ENCODE results near the gene HOXA5. TPM values are rescaled to one million over a fixed set of nuclear protein-coding genes. Genes with fewer than 3 reads are reported as not detected.

The HOXA5 gene
- total RNA-seq, 4 donors from 2014 or later: 10.7 to 61.0 (median 18.9) TPM

DNA sequence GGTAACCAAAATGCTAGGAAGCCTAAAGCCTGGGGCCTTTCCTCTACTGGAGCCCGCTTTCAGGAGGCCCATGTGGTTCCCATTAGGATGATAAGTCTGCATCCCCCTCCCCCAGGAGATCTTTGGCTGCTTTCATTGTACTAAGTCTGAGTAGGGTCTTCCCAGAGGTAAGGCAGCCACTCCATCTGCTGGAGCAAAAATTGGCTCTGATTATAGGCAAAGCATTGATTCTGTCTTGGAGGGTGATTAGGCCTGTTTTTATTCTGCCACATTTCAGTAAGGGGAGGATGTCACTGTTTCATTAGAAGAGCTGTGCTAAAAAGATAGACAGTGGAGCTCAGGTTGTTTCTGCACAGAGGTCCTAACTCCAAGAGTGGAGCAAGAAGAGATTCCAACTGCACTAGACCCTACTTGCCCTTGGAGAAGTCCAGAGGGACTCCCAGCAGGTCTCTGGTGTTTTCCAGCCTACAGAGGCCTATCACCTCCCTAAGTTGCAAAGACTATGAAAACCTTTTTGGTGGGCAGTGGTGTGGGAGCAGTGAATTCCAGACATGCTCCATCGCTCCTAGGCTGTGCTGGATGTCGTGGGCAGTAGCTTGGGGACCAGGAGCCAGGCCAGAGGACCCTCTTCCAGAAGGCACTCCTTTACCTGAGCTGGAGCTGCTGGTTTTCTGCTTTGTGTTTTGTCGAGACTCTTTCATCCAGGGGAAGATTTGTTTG lies 33.9 kb downstream of the HOXA5 start:
- Histone ChIP-seq H3K4me3 (no peak overlapping the region), H3K27ac (peak overlapping the region in 1 of 2 donors; percentile 72), H3K27me3 (no peaks in the 10 kb centered on the region), H3K36me3 (no peaks in the 10 kb centered on the region), H3K9me3 (no peaks in the 10 kb centered on the region), H3K4me1 (peaks cover 11 to 12% of the 10 kb centered on the region in 2 donors)
- intact Hi-C loops (cut with DNase I; ENCODE audit: low total_unique reads): no loop called here
- DNase-seq: no peak
- TF ChIP-seq POLR2A (IDR thresholded peaks at IDR 0.05) (no peak), CTCF (IDR thresholded peaks at IDR 0.05) (no peak)

- Histone ChIP-seq H3K9me3 (no peaks in the 10 kb centered on the region), H3K4me1 (peaks cover 7 to 12% of the 10 kb centered on the region in 2 donors), H3K36me3 (no peaks in the 10 kb centered on the region), H3K4me3 (no peak overlapping the region), H3K27ac (peak overlapping the region; percentile 49 to 72), H3K27me3 (no peaks in the 10 kb centered on the region)
- peak; percentile 18 to 23 for TF ChIP-seq POLR2A (IDR thresholded peaks at IDR 0.05)
- no peak for TF ChIP-seq CTCF (IDR thresholded peaks at IDR 0.05)
- intact Hi-C loops (cut with DNase I; ENCODE audit: low total_unique reads): no loop called here
- no peak for DNase-seq
These were observed 34.9 kb downstream of the HOXA5 start for GRCh38 chr7:27108390-27109127.

GRCh38 chr7:27107391-27108381 lies 35.8 kb downstream of the HOXA5 start:
- DNase-seq: no peak
- intact Hi-C loops (cut with DNase I; ENCODE audit: low total_unique reads): no loop called here
- Histone ChIP-seq H3K27me3 (no peaks in the 10 kb centered on the region), H3K36me3 (no peaks in the 10 kb centered on the region), H3K27ac (peak overlapping the region; percentile 49 to 72), H3K4me1 (peaks cover 7 to 11% of the 10 kb centered on the region in 2 donors), H3K4me3 (no peak overlapping the region), H3K9me3 (no peaks in the 10 kb centered on the region)
- TF ChIP-seq POLR2A (IDR thresholded peaks at IDR 0.05): no peak
- TF ChIP-seq CTCF (IDR thresholded peaks at IDR 0.05): no peak

DNA sequence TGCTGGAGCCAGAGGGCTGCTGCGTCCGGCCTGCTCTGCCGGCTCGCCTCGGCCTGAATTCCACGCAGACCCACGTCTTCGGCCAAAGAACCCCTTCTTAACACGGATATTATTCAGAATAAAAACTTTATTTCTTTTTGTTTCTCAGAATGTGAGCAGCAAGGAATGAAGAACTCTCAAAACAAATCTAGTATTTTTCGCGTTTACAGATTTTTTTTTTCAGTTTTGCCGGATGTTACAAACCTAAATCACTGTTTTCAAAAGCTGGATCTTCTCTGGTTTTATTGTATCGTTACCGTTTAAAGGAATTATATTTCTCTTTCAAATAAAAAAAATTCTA lies 36.6 kb downstream of the HOXA5 start:
- TF ChIP-seq CTCF (IDR thresholded peaks at IDR 0.05) (no peak), POLR2A (IDR thresholded peaks at IDR 0.05) (no peak)
- H3K4me3 ChIP-seq: peak overlapping the region in 1 of 2 donors; percentile 27
- H3K27ac ChIP-seq: peak overlapping the region; percentile 44 to 71
- no peaks in the 10 kb centered on the region for H3K9me3 ChIP-seq
- peaks cover 3 to 7% of the 10 kb centered on the region in 2 donors for H3K4me1 ChIP-seq
- intact Hi-C loops (cut with DNase I; ENCODE audit: low total_unique reads): no loop called here
- no peak for DNase-seq
- H3K27me3 ChIP-seq: no peaks in the 10 kb centered on the region
- no peaks in the 10 kb centered on the region for H3K36me3 ChIP-seq
